Spinal cord (tissue), 10 donors: Measurements from ENCODE around the gene ZFYVE19. TPM values are rescaled to one million over a fixed set of nuclear protein-coding genes. Genes with fewer than 3 reads are reported as not detected.

Experiments used
- DNase-seq, 6 donors: peaks; one replicate each; pipeline versions ENCODE4 v3.0.0 to v3.0.0-alpha.2; 2013 to 2015; ENCODE audit warnings: low spot score in 6 of 6, low read depth in 4 of 6
- H3K27ac ChIP-seq: one replicate; pipeline ENCODE4 v1.5.1; 2013; ENCODE audit warnings: low read depth, low read length, control low read depth
- H3K27me3 ChIP-seq: one replicate; pipeline ENCODE4 v1.6.1; 2013; ENCODE audit warnings: low read length; ENCODE audit not compliant: control insufficient read depth, insufficient read depth
- H3K36me3 ChIP-seq: one replicate; pipeline ENCODE4 v1.6.1; 2013; ENCODE audit warnings: low read length; ENCODE audit not compliant: control insufficient read depth, insufficient read depth
- H3K4me1 ChIP-seq: one replicate; pipeline ENCODE4 v1.6.1; 2013; ENCODE audit warnings: low read length; ENCODE audit not compliant: control insufficient read depth, insufficient read depth
- H3K4me3 ChIP-seq: one replicate; pipeline ENCODE4 v1.5.1; 2013; ENCODE audit warnings: low read depth, low read length, control low read depth
- H3K9me3 ChIP-seq: one replicate; pipeline ENCODE4 v1.6.1; 2013; ENCODE audit warnings: low read length; ENCODE audit not compliant: control insufficient read depth, insufficient read depth
- WGBS: methylation state at CpG from one replicate; pipeline ENCODE4 v1.1.5; 2013; ENCODE audit warnings: missing lambda C conversion rate; ENCODE audit not compliant: insufficient coverage; 5-methylcytosine and 5-hydroxymethylcytosine counted together
- polyA plus RNA-seq, 2 donors: library from polyadenylated mRNA; unstranded; fragments of 120-200 nt; gene quantifications; one replicate each; pipeline ENCODE4 v1.2.1, GENCODE V29; 2013; ENCODE audit not compliant: insufficient read length in 2 of 2
- total RNA-seq, 2 donors: library from RNA; depleted of rRNA in 1 of 2; stranded (reverse); fragments of 120-200 nt in 1 of 2; fragments of >200 nt in 1 of 2; gene quantifications; one replicate each; pipeline versions ENCODE4 v1.2.3 to v1.2.4, GENCODE V29; 2013 to 2014
- donor health status: healthy.

Gene ZFYVE19
- total and polyA plus RNA-seq, 4 donors = 25.2 to 43.2 (median 32.3) TPM

DNA sequence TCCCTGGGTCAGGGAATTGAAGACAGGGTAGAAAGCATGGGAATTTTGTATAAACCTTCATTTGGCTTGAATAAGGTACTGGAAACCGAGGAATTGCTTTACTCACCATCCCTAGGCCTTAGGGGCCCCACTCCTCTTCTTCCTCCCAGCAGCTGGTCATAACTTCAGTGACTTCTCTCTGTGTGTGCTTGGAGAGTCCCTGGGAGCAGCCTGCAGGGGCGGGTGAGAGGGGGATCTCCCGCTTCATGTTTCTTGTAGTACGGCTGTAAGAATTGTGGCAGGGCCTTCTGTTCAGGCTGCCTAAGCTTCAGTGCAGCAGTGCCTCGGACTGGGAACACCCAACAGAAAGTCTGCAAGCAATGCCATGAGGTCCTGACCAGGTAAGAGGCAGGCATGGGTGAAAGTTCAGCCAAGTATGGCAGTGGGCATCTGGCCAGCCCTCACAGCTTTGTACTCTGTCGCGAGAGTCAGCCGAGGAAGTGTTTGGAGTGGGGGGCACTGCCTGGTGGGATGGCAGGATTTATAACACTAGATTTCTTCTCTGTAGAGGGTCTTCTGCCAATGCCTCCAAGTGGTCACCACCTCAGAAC is 2.1 kb downstream of the ZFYVE19 start:
- Histone ChIP-seq H3K27ac (no peak overlapping the region), H3K27me3 (no peaks in the 10 kb centered on the region)
- WGBS = 63% methylated on average over 3 of the region's 8 CpGs

DNA sequence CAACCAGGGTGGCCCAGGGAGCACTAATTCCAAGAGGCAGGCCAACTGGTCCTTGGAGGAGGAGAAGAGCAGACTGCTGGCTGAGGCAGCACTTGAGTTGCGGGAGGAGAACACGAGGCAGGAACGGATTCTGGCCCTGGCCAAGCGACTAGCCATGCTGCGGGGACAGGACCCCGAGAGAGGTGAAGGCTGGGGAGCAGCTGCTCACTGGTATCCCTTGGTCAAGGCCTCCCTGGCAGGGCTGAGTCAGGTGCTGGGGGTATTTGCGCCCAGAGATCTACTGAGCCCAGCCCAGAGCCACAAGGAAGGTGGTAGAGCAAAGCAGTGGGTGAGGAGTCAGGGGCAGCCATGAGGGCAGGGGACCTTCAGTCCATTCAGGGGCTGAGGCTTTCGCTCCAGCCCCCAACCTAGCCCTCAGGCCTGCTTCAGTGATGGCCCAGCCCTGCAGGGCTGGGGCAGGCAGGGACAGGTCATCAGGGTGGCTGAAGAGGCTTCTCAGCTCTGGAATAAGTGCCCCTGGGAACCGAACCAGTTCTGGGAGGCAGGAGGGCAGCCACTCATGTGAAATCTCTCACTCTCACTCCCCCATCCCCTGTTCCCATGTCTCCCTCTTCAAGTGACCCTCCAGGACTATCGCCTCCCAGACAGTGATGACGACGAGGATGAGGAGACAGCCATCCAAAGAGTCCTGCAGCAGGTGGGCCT is 6.0 kb downstream of the ZFYVE19 start:
- H3K4me1 ChIP-seq = peaks cover 26% of the 10 kb centered on the region
- H3K4me3 ChIP-seq = no peak overlapping the region
- peaks cover 37% of the 10 kb centered on the region for H3K36me3 ChIP-seq
- no peak overlapping the region for H3K27ac ChIP-seq
- 97% methylated on average over 8 of the region's 12 CpGs for WGBS
- no peaks in the 10 kb centered on the region for H3K9me3 ChIP-seq
- H3K27me3 ChIP-seq = no peaks in the 10 kb centered on the region
- DNase-seq = no peak

More for the DNA sequence above, 2.1 kb downstream of the ZFYVE19 start:
- no peak for DNase-seq
- peaks cover 35% of the 10 kb centered on the region for H3K36me3 ChIP-seq
- H3K9me3 ChIP-seq = no peaks in the 10 kb centered on the region
- H3K4me3 ChIP-seq = no peak overlapping the region
- H3K4me1 ChIP-seq = peaks cover 28% of the 10 kb centered on the region

DNA sequence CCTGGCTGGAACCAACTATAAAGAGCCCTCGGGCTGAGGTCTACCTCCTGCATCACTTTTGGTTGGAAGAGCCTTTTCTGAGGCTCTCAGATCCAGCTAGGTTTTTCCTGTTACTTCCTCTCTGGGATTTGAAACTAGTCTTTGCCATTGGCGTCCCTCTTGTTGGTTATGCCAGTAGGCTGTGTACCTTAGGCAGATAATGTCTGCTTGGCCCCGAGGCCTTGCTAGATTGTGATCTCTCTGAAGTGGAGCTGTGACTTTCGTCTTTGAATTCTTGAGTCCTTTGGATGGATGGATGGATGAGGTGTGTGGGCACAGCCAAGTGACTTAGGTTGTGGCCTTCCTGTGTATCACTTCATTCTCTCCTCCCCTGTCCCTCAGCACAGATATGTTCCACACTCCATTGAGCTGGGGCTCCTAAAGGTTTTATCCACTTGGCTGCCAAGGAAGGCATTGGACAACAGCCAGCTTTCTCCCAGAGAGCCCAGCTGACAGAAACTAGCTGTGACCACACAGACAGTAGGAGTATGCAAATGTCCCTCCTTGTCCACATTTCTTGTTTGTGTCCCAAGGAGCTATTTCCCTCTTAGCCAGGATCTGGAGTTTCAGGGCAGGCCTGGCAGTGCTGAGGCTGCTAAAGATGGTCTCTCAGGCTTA is 8.3 kb downstream of the ZFYVE19 start:
- Histone ChIP-seq H3K9me3 (no peaks in the 10 kb centered on the region), H3K27me3 (no peaks in the 10 kb centered on the region), H3K27ac (no peak overlapping the region), H3K4me1 (peaks cover 9% of the 10 kb centered on the region), H3K36me3 (peaks cover 25% of the 10 kb centered on the region), H3K4me3 (no peak overlapping the region)
- peak in 4 of 6 donors; percentile 24 to 81 (median 66) for DNase-seq
- WGBS = 100% methylated on average over 1 of the region's 4 CpGs

DNA sequence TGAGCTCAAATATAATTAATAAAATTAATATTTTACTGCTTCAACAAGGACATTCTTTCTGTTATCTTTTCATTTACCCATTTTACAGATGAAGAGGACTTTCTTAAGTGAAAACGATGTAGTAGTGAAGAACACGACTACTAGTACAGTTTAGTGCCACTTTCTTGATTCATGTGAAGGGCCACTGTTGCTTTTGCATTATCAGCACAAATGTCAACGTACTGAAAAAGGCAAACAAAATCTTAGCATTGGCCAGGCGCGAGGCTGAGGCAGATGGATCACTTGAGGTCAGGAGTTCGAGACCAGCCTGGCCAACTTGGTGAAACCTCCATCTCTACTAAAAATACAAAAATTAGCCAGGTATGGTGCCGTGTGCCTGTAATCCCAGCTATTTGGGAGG is 12.2 kb downstream of the ZFYVE19 start:
- H3K27ac ChIP-seq = no peak overlapping the region
- H3K4me3 ChIP-seq = no peak overlapping the region

DNA sequence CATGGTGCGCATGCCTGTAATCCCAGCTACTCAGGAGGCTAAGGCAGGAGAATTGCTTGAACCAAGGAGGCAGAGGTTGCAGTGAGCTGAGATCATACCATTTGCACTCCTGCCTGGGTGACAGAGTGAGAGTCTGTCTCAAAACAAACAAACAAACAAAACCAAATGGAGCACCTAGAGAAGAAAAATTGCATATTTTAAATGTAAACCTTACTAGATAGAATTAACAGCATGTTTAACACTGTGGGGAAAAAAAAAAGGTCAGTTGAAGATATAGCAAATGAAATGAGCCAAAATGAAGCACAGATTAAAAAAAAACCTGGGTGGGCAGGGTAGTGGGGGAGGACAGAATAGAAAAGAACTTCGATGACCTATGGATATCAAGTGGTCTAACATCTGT is 14.3 kb downstream of the ZFYVE19 start:
- Histone ChIP-seq H3K27me3 (no peaks in the 10 kb centered on the region), H3K4me1 (no peaks in the 10 kb centered on the region), H3K9me3 (no peaks in the 10 kb centered on the region), H3K4me3 (no peak overlapping the region), H3K27ac (no peak overlapping the region), H3K36me3 (no peaks in the 10 kb centered on the region)
- WGBS = 88% methylated on average over 2 of the region's 2 CpGs
- DNase-seq = no peak

More for the DNA sequence above, 12.2 kb downstream of the ZFYVE19 start:
- DNase-seq = no peak
- Histone ChIP-seq H3K9me3 (no peaks in the 10 kb centered on the region), H3K4me1 (peaks cover 9% of the 10 kb centered on the region), H3K27me3 (no peaks in the 10 kb centered on the region), H3K36me3 (peaks cover 3% of the 10 kb centered on the region)
- 94% methylated on average over 2 of the region's 7 CpGs for WGBS

DNA sequence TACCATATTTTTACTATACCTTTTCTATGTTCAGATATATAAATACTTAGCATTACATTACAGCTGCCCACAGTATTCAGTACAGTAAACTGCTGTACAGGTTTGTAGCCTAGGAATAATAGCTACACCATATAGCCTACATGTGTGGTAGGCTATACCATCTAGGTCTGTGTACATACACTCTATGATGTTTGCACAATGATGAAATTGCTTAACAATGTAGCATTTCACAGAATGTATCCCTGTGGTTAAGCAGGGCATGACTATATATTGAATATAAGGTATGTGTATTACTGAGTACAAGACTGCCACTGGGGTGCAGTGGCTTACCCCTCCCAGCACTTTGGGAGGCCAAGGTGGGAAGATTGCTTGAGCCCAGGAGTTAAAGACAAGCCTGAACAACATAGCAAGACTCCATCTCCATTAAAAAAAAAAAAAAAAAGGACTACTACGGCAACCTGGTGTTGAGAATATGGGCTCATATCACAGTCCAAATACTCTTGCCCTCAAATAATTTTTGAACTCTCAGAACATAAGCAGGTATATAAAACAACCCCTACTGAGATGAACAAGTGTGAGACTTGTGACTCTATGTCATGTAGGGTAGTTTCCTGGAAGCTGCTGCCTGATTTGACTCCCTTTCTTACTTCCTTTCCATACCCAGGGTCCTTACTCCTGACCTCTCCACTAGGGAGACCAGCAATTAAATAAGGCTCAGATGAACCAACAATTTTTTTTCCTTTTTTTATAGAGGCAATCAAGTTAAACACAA is 16.9 kb downstream of the ZFYVE19 start:
- Histone ChIP-seq H3K4me3 (no peak overlapping the region), H3K27me3 (no peaks in the 10 kb centered on the region), H3K27ac (no peak overlapping the region), H3K9me3 (no peaks in the 10 kb centered on the region), H3K36me3 (no peaks in the 10 kb centered on the region), H3K4me1 (no peaks in the 10 kb centered on the region)
- no CpG with 5 or more reads among the region's 1 CpG for WGBS
- DNase-seq = no peak

DNA sequence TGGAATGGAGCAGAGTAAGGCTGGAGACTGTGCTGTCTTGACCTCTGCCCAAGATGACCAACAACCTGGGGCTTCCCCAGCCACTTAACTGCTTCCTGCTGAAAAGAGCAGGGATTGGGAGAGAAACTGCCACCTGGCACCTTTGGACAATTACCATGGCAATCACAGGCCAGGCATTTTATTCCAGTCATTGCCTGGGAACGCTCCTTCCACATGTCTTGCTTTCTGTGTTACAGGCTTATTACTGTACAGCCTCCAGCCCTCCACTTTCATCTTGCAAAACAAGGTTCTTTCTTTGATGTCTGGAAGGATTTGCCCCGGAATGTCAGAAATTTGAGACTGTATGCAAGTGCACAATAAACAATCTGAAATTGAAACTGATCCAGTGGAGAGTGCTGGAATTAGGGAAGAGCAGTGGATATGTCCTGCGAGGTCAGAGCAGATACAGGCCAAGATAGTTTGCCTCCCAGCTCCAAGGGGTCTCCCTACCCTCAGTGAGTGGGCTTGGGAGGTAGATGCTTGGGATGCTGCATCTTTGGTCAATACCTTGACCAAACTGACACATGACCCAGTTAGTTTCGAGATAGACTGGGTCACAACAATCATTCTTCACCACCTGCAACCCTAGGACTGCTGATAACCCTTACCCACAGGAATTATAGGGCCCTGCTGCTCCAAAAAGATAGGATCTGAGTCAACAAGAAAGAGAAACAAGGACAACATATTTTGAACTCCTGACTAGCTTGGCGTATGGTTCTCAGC is 19.0 kb downstream of the ZFYVE19 start:
- no peaks in the 10 kb centered on the region for H3K27me3 ChIP-seq
- H3K36me3 ChIP-seq = no peaks in the 10 kb centered on the region
- H3K4me1 ChIP-seq = no peaks in the 10 kb centered on the region
- H3K4me3 ChIP-seq = no peak overlapping the region
- 73% methylated on average over 3 of the region's 5 CpGs for WGBS
- no peak for DNase-seq
- H3K9me3 ChIP-seq = no peaks in the 10 kb centered on the region
- H3K27ac ChIP-seq = no peak overlapping the region

DNA sequence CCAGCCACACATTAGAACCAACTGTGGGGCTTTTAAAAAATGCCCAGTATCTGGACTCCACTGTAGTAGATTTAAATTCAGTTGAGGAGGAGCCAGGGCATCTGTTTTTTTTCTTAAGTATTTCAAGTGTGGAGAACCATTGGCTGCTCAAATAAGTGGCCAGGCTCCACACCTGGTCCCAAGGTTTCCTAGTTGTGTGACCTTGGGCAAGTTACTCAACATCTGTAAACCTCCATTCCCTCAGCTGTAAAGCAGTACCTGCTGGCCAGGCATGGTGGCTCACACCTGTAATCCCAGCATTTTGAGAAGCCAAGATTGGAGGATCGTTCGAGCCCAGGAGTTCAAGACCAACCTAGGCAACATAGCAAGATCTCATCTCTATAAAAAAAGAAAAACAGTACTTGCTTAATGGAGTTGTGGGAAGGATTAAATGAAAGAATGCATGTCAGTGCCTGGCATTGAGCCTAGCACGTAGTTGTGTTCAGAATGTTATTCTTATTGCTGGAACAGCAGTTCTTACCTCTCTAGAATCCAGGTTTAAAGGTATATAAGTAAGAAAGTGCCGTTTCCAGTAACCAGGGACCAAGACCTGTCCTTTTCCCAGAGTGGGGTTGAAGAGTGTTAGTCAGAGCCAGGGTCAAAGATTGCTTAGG is 19.7 kb downstream of the ZFYVE19 start:
- DNase-seq = no peak
- Histone ChIP-seq H3K4me3 (no peak overlapping the region), H3K27ac (no peak overlapping the region), H3K27me3 (no peaks in the 10 kb centered on the region), H3K4me1 (no peaks in the 10 kb centered on the region), H3K36me3 (no peaks in the 10 kb centered on the region), H3K9me3 (no peaks in the 10 kb centered on the region)
- 72% methylated on average over 2 of the region's 4 CpGs for WGBS
